HepG2 (cell line): Measurements from ENCODE around the gene SDC4. TPM values are rescaled to one million over a fixed set of nuclear protein-coding genes. Genes with fewer than 3 reads are reported as not detected.

Experiments used
- FOSL2 ChIP-seq: sonication (generic); formaldehyde crosslinking; IDR thresholded peaks from 2 replicates; pipeline ENCODE4 v1.4.0; 2020; ENCODE audit warnings: missing genetic modification reagents
- HINFP ChIP-seq: sonication (generic); formaldehyde crosslinking; IDR thresholded peaks from 2 replicates; pipeline ENCODE4 v1.4.0; 2020; ENCODE audit warnings: low read depth, mild to moderate bottlenecking, missing genetic modification reagents
- KAT8 ChIP-seq: IDR thresholded peaks from 2 replicates; pipeline ENCODE4 v1.6.1; 2016; ENCODE audit warnings: missing genetic modification reagents, missing compliant biosample characterization
- LBX2 ChIP-seq: sonication (generic); formaldehyde crosslinking; IDR thresholded peaks from 2 replicates; pipeline ENCODE4 v1.5.0; 2020; ENCODE audit warnings: missing genetic modification reagents, mild to moderate bottlenecking, borderline replicate concordance
- NFYC ChIP-seq: IDR thresholded peaks from 2 replicates; pipeline ENCODE4 v1.6.1; 2016; ENCODE audit warnings: missing genetic modification reagents, missing compliant biosample characterization
- RAD21 ChIP-seq: fragments of 450-650 bp; formaldehyde crosslinking; IDR thresholded peaks from 2 replicates; pipeline ENCODE4 v1.5.0; 2020; ENCODE audit warnings: mild to moderate bottlenecking
- RBFOX2 ChIP-seq: fragments of 200-400 bp; formaldehyde crosslinking; IDR thresholded peaks from 2 replicates; pipeline ENCODE4 v1.6.1; 2017; ENCODE audit warnings: low read depth, mild to moderate bottlenecking, low read length
- RFXAP ChIP-seq: sonication (generic); formaldehyde crosslinking; IDR thresholded peaks from 2 replicates; pipeline ENCODE4 v1.4.0; 2020; ENCODE audit warnings: missing genetic modification reagents, borderline replicate concordance
- TEAD3 ChIP-seq: optimal IDR thresholded peaks from 2 replicates; pipeline ENCODE3; 2016; ENCODE audit warnings: borderline replicate concordance
- THAP9 ChIP-seq: sonication (generic); formaldehyde crosslinking; IDR thresholded peaks from 2 replicates; pipeline ENCODE4; 2020; ENCODE audit warnings: missing genetic modification reagents, mild to moderate bottlenecking, borderline replicate concordance
- TP53 ChIP-seq: sonication (generic); formaldehyde crosslinking; conservative IDR thresholded peaks from 2 replicates; pipeline ENCODE4 v1.4.0; 2020; ENCODE audit warnings: missing genetic modification reagents
- ZNF367 ChIP-seq: sonication (generic); formaldehyde crosslinking; IDR thresholded peaks from 2 replicates; pipeline ENCODE4 v1.4.0; 2020; ENCODE audit warnings: missing genetic modification reagents, borderline replicate concordance
- ZNF605 ChIP-seq: sonication (generic); formaldehyde crosslinking; IDR thresholded peaks from 2 replicates; pipeline ENCODE4 v1.8.0; 2022; ENCODE audit warnings: mild to moderate bottlenecking, missing genetic modification reagents
- ZNF629 ChIP-seq: sonication (generic); formaldehyde crosslinking; conservative IDR thresholded peaks from 2 replicates; pipeline ENCODE4 v1.5.0; 2020; ENCODE audit warnings: missing genetic modification reagents
- polyA plus RNA-seq, 8 experiments: library from polyadenylated mRNA; depleted of rRNA in 3 of 8; stranded (reverse) in 7 of 8; unstranded in 1 of 8; fragments of >200 nt; fragmentation: Illumina TruSeq in 4 of 8; extraction: Trizol in 4 of 8; gene quantifications; 2 replicates each; pipeline versions ENCODE4 v1.2.1 to v1.2.3, GENCODE V29; 2011 to 2016; ENCODE audit warnings: low read depth in 4 of 8, missing spikeins in 1 of 8, mixed read lengths in 1 of 8; ENCODE audit not compliant: insufficient read depth in 1 of 8
- total RNA-seq, 5 experiments: library from RNA; depleted of rRNA; stranded (reverse); fragments of >200 nt; fragmentation: Illumina TruSeq; extraction: Trizol; gene quantifications; 2 replicates each; pipeline ENCODE4 v1.2.3, GENCODE V29; 2016; ENCODE audit warnings: low read depth in 1 of 5
- TF ChIP-seq, protein P1 (sequence below): IDR thresholded peaks from 2 replicates; pipeline ENCODE4 v1.6.1; 2012; ENCODE audit warnings: inconsistent platforms
- TF ChIP-seq, protein P2 (sequence below): sonication (generic); formaldehyde crosslinking; IDR thresholded peaks from 2 replicates; pipeline ENCODE4 v1.4.0; 2020; ENCODE audit warnings: missing genetic modification reagents
- TF ChIP-seq, protein P3 (sequence below): sonication (generic); formaldehyde crosslinking; IDR thresholded peaks from 2 replicates; pipeline ENCODE4 v1.8.1; 2022; ENCODE audit warnings: low read depth, mild to moderate bottlenecking, missing genetic modification reagents

Gene SDC4
- total and polyA plus RNA-seq, 2 of the 13 experiments (the other 11 are each of a cell fraction or from before 2014, with no cell fraction given), result 49.0 to 65.1 TPM

GRCh38 chr20:45373353-45374100, 25.3 kb upstream of the SDC4 start (continued):
- 0 out of 2 replicates have a peak, but pooled peaks have one; percentile 24 for TF ChIP-seq ZNF629 (CRISPR knock-in tag)
- TF ChIP-seq NFYC (CRISPR knock-in tag), result 0 out of 2 replicates have a peak, but pooled peaks have one; percentile 10
- no peak for TF ChIP-seq ZNF605 (CRISPR knock-in tag)
- TF ChIP-seq, protein P1, sequence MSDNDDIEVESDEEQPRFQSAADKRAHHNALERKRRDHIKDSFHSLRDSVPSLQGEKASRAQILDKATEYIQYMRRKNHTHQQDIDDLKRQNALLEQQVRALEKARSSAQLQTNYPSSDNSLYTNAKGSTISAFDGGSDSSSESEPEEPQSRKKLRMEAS, result peak; percentile 19; the same call in 1 of the 2 replicates
- TF ChIP-seq TP53 (CRISPR knock-in tag), result no peak
- TF ChIP-seq, protein P2, sequence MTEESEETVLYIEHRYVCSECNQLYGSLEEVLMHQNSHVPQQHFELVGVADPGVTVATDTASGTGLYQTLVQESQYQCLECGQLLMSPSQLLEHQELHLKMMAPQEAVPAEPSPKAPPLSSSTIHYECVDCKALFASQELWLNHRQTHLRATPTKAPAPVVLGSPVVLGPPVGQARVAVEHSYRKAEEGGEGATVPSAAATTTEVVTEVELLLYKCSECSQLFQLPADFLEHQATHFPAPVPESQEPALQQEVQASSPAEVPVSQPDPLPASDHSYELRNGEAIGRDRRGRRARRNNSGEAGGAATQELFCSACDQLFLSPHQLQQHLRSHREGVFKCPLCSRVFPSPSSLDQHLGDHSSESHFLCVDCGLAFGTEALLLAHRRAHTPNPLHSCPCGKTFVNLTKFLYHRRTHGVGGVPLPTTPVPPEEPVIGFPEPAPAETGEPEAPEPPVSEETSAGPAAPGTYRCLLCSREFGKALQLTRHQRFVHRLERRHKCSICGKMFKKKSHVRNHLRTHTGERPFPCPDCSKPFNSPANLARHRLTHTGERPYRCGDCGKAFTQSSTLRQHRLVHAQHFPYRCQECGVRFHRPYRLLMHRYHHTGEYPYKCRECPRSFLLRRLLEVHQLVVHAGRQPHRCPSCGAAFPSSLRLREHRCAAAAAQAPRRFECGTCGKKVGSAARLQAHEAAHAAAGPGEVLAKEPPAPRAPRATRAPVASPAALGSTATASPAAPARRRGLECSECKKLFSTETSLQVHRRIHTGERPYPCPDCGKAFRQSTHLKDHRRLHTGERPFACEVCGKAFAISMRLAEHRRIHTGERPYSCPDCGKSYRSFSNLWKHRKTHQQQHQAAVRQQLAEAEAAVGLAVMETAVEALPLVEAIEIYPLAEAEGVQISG, result peak; percentile 77
- TF ChIP-seq ZNF367 (CRISPR knock-in tag), result no peak
- TF ChIP-seq RBFOX2, result no peak
- TF ChIP-seq KAT8 (CRISPR knock-in tag), result 0 out of 2 replicates have a peak, but pooled peaks have one; percentile 55
- TF ChIP-seq THAP9 (CRISPR knock-in tag), result 0 out of 2 replicates have a peak, but pooled peaks have one; percentile 10
- peak; percentile 61 for TF ChIP-seq TEAD3 (CRISPR knock-in tag)
- no peak for TF ChIP-seq LBX2 (CRISPR knock-in tag)
- TF ChIP-seq RAD21 (CRISPR knock-in tag), result peak; percentile 92
- peak; percentile 77; the same call in 1 of the 2 replicates for TF ChIP-seq RFXAP (CRISPR knock-in tag)
- peak; percentile 44; the same call in 1 of the 2 replicates for TF ChIP-seq FOSL2
- TF ChIP-seq, protein P3, sequence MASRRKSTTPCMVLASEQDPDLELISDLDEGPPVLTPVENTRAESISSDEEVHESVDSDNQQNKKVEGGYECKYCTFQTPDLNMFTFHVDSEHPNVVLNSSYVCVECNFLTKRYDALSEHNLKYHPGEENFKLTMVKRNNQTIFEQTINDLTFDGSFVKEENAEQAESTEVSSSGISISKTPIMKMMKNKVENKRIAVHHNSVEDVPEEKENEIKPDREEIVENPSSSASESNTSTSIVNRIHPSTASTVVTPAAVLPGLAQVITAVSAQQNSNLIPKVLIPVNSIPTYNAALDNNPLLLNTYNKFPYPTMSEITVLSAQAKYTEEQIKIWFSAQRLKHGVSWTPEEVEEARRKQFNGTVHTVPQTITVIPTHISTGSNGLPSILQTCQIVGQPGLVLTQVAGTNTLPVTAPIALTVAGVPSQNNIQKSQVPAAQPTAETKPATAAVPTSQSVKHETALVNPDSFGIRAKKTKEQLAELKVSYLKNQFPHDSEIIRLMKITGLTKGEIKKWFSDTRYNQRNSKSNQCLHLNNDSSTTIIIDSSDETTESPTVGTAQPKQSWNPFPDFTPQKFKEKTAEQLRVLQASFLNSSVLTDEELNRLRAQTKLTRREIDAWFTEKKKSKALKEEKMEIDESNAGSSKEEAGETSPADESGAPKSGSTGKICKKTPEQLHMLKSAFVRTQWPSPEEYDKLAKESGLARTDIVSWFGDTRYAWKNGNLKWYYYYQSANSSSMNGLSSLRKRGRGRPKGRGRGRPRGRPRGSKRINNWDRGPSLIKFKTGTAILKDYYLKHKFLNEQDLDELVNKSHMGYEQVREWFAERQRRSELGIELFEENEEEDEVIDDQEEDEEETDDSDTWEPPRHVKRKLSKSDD (CRISPR knock-in tag), result peak; percentile 74; the same call in 1 of the 2 replicates
- TF ChIP-seq HINFP, result 0 out of 2 replicates have a peak, but pooled peaks have one; percentile 27
